NCI-H128 (cell line): ENCODE measurements around the gene MAST1.
A peak's percentile ranks its signal among the peaks of the same experiment; 100 is the strongest.
"Not testable (repeated sequence)": the region's sequence is repeated elsewhere in the genome, so short reads cannot be mapped to it uniquely, and the experiment has no call there.

ENCODE experiments used
- DNase-seq: peaks from one replicate; lab custom pipeline; 2025; ENCODE audit not compliant: unreplicated experiment; lab: John Stamatoyannopoulos, UW

MAST1 gene

GRCh38 chr19:12800923-12801465 lies 37.3 kb upstream of the MAST1 start:
- DNase-seq = no peak

GRCh38 chr19:12801466-12802266 lies 36.6 kb upstream of the MAST1 start, which contains the start of the genes PRDX2 and THSD8:
PRDX2 (minus strand) TSS chr19:12801800; CDS start chr19:12801261, 539 bp downstream.
THSD8 (plus strand) TSS chr19:12802069; CDS start chr19:12802072, 3 bp downstream.
- DNase-seq = peak; percentile 84

- no peak for DNase-seq
These were observed 35.8 kb upstream of the MAST1 start for GRCh38 chr19:12802267-12803106.

GRCh38 chr19:12804051-12804450 lies 34.3 kb upstream of the MAST1 start:
- no peak for DNase-seq

GRCh38 chr19:12806242-12807081 lies 31.9 kb upstream of the MAST1 start, which contains the start of gene RNASEH2A:
RNASEH2A (plus strand) TSS chr19:12806584; CDS start chr19:12806674, 90 bp downstream.
- DNase-seq = peak; percentile 83

GRCh38 chr19:12815088-12815487 lies 23.2 kb upstream of the MAST1 start:
- no peak for DNase-seq

GRCh38 chr19:12817188-12817587 lies 21.1 kb upstream of the MAST1 start:
- DNase-seq = not testable (repeated sequence)

GRCh38 chr19:12817810-12818209 lies 20.5 kb upstream of the MAST1 start:
- not testable (repeated sequence) for DNase-seq

- DNase-seq = no peak
These were observed 16.6 kb upstream of the MAST1 start for GRCh38 chr19:12821761-12822160.

- DNase-seq = no peak
These were observed 12.8 kb upstream of the MAST1 start for GRCh38 chr19:12825254-12826131.

GRCh38 chr19:12828494-12828893 lies 9.8 kb upstream of the MAST1 start:
- peak; percentile 59 for DNase-seq

GRCh38 chr19:12833418-12833737 lies 4.9 kb upstream of the MAST1 start:
- no peak for DNase-seq

- peak; percentile 39 for DNase-seq
These were observed 4.4 kb upstream of the MAST1 start for GRCh38 chr19:12833738-12834565.

- no peak for DNase-seq
These were observed 3.8 kb upstream of the MAST1 start, which contains the start of gene RTBDN for GRCh38 chr19:12834566-12834943. RTBDN (minus strand) TSS chr19:12834579; CDS start chr19:12829979, 4,600 bp downstream.

GRCh38 chr19:12834976-12835757 lies 3.1 kb upstream of the MAST1 start:
- peak; percentile 21 for DNase-seq

GRCh38 chr19:12836529-12836863 lies 1.8 kb upstream of the MAST1 start:
- no peak for DNase-seq

GRCh38 chr19:12837225-12837624 lies 1.1 kb upstream of the MAST1 start:
- no peak for DNase-seq
